8988T (cell line): Measurements from ENCODE around the gene RAB10.
"Not testable (repeated sequence)": the region's sequence is repeated elsewhere in the genome, so short reads cannot be mapped to it uniquely, and the experiment has no call there.

Source experiments
- DNase-seq: peaks from one replicate; pipeline ENCODE4 v3.0.0; 2011

RAB10 gene

DNA sequence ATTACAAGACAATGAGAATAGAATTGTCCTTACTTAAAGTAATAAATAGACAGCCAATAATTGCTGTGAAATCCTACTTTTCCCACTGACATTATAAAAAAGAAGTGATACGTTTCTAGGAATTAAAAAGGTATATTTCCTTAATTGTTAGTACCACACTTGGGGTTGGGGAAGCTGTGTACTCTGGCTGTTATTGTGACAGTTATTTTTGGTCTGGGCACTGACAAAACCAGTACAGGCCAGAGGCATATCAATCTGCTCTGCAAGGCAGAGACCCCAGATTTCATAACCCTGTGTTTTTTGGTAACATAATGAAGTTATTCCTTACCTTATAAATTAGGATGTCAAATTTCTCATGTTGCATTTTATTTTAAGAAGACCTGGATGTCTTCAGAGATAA, 66.5 kb downstream of the RAB10 start:
- DNase-seq = no peak

- DNase-seq = no peak
These were observed 69.9 kb downstream of the RAB10 start for GRCh38 chr2:26103752-26104151.

- not testable (repeated sequence) for DNase-seq
These were observed 74.8 kb downstream of the RAB10 start for GRCh38 chr2:26108701-26109100.

DNA sequence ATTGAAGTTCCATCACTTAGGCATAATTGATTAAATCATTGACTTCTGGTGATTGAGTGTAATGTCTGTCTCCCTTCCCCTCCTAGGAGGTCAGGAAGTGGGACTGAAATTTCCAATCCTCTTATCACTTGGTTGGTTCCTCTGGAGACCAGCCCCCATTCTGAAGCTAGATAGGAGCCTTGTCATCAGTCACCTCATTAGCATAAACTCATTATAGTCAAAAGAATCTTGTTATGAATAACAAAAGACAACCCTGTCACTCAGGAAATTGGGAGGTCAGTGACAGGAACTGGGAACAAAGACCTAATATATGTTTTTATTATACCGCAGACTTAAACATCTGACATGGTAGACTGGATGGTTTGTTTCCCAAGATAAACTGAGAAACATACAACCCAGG, 78.3 kb downstream of the RAB10 start:
- no peak for DNase-seq

DNA sequence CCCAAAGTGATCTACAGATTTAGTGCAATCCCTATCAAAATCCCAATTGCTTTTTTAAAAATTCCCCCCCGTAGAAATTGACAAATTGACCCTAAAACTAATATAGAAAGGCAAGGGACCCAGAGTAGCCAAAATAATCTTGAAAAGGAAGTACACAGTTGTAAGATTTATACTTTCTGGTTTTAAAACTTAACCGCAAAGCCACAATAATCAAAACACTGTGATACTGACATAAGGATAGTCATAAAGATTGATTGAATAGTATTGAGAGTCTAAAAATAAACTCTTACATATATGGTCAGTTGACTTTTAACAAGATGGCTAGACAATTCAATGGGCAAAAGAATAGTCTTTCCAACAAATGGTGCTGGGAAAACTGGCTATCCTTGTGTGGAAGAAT, 80.3 kb downstream of the RAB10 start:
- DNase-seq = no peak

GRCh38 chr2:26118682-26119081, 84.8 kb downstream of the RAB10 start:
- no peak for DNase-seq

DNA sequence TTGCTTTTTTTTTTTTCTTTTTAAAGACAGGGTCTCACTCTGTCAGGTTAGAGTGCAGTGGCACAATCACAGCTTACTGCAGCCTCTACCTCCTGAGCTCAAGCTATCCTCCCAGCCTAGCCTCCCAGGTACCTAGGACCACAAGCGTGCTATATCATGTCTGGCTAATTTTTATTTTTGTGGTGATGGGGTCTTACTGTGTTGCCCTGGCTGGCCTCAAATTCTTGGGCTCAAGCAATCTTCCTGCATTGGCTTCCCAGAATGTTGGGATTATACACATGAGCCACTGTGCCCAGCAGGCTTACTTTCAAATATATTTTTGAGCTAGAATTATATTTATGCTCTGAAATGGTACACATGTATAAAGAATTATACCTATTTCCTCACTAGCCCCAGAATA, 85.6 kb downstream of the RAB10 start:
- no peak for DNase-seq

DNA sequence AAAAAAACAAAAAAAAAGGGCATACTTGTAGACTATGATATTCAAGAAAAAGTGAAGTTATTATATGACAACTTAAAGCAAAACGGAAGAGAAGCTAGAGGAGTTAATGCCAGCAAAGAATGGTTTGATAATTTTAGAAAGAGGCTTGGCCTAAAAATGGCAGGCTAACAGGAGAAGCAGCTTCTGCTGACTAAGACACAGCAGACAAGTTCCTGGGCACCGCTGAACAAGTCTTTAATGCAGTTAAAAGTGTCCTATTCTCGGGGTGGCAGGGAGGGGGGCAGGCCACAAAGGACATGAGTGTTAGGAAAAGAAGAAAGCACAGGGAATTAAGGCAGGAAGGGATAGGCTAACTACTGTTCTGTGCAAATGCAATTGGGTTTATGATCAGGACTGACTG, 88.7 kb downstream of the RAB10 start:
- no peak for DNase-seq

DNA sequence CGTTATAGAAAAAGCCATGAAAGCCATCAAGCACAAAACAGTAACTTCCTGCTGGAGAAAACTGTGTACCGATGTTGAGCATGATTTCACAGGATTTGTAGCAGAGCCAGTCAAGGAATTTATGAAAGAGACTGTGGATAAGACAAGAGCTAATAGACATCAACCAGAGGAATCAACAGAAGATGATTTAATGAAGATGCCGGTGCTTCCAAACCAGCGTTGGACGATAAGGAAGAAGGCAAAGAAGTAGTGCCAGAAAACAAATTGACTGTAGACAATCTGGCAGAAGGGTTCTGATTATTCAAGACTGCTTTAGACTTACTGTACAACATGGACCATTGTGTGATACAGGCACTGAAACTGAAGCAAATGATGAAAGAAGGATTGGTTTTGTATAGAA, 89.5 kb downstream of the RAB10 start:
- DNase-seq = no peak

DNA sequence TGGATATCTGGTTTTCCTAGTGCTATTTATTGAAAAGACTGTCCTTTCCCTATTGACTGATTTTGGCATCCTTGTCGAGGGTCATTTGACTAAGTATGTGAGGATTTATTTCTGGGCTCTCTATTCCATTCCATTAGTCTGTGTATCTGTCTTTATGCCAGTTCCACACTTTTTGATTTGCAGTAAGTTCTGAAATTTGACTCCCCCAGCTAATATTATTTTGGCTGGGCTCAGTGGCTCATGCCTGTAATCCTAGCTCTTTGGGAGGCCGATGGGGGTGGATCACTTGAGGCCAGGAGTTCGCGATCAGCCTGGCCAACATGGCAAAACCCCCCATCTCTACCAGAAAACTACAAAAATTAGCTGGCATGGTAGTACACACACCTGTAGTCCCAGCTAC, 92.2 kb downstream of the RAB10 start:
- no peak for DNase-seq

DNA sequence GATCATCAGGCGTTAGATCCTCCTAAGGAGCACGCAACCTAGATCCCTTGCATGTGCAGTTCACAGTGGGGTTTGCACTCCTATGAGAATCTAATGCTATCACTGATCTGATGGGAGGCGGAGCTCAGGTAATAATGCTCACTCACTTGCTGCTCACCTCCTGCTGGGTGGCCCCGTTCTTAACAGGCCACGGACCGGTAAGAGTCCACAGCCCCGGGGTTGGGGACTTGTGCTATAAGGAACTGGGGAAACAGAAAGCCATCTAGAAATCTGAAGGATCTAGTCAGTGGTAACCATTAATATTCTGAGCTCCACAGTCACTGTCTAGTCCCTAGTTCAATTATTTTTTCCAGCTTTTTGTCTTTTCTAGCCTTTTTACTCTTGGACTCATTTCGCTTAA, 94.3 kb downstream of the RAB10 start:
- DNase-seq = no peak

DNA sequence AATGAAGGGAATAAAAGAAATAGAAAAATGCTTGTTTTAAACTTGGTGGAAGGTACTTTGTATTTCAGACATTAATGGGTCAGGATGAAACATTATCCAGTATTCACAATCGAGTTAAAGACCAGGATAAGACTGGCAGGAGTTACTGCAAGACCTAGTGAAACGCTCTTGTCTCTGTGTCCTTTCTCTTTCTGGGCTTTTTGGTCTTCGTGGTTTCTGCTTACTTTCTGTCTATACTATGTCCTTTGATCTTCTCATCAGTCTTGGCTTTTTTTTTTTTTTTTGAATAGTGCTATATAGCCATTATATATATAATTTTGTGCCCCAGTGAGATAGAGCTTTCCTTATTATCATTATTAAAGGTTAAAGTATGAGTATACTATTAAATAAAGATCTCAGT, 96.9 kb downstream of the RAB10 start:
- DNase-seq = no peak

- no peak for DNase-seq
These were observed 102.6 kb downstream of the RAB10 start for GRCh38 chr2:26136451-26136850.

GRCh38 chr2:26139269-26140183, 105.6 kb downstream of the RAB10 start:
- no peak for DNase-seq

DNA sequence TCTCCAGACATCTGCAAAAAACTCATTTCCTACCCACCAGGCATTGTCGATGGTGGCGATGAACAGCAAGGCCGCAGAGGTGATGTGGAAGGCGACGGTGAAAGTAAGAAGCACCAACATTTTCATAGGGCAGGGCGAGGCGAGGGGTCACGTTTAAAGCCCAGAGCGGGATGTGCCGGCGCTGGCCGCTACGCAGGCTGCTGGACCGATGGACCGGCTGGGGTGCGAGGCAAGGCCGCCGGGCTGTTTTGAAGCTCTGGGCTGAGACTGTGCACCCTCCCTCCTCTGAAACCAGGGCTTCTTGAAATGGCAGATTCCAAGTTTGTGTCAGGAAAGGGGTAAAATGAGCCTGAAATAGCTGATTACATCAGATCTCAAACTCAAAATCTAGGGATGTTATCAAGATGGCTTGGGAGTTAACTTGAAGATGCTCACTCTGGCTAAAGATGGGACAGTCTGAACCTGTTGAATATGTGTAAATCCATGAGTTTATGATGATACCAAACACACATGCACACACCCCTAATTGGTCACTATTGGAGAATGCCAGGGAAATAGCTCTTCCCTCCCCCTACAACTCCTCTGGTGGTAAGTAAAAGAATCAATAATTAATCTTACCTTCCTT, 107.4 kb downstream of the RAB10 start:
- no peak for DNase-seq

DNA sequence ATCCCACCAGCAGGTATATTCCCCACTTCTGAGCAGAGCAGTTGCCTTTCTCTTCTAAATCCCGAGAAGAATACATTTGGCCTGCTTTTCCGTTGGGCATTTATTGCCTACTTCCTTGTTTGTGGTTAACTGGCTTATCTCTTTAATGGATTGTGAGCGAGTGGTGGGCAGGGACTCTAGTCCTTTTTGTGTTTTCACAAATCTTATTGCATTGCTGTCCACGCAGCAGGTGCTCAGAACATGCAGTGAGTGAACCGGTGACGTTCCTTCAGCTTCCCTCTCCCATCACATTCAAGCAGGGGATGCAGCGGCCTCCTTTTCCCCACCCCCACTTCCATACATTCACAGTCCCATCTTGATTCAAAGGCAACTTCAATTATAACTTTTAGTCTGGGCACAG, 110.1 kb downstream of the RAB10 start:
- DNase-seq = no peak

DNA sequence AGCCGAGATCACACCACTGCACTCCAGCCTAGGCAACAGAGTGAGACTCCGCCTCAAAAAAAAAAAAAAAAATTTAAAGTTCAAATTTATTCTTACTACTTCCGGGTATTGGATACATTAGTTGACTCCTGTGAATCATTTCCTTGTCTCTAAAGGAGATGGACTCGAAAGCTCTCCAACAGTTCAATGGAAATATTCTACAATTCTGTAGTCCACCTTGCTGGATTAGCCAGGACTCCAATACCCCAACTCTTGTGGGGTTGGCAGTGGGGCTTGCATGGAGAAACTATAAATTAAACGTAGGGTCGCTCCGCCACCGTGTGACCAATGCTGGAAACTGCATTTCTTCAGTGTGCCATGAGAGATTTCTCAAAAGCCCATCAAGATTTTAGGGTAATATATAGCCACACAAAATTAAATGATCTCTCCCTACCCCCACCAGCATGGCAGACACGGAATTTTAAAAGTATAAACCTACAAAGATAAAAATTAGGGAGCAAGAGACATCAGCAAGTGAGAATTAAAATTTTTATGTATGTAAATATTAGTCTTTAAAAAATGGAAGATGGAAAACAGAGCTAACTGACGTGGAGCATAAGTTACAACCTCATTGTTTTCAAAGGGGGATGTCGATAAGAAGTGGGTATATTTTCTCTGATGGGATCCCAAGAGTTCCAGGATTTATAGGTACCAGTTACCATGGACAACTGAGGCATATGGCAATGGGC, 111.2 kb downstream of the RAB10 start:
- DNase-seq = no peak

DNA sequence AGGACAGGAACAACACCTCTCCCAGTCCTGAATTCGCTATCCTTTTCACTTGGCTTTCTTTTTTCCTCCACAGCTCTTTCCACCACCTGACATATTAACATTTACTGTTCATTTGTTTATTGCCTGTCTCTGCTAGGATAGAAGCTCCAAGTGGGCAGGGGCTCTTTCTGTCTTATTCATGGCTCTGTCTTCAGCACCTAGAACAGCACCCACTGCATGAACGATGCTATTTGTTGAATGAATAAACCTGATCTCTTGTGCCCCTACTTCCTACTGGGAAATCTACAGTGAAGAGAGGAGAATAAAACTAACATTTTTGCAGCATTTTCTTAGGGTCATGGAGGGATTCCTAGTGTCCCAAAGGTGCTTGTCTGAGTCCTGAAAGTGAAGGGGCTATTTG, 114.6 kb downstream of the RAB10 start:
- no peak for DNase-seq

DNA sequence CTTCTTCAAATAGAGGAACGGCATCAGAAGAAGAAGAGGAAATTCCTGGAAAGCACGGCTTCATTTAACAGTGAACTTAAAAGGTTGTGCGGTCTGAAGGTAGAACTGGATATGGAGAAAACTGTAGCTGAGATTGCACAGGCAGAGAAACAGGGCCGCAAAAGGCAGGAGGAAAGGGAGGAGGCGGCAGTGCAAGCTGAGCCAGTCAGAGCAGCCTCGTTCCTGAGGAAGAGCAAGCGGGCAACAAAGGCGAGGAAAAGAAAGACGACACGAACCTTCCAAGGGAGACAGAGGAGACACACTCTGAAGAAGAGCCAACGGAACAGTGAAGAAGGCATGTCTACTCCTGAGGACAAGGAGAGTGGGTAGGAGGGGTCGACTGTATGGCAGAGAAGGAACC, 116.4 kb downstream of the RAB10 start:
- no peak for DNase-seq

- DNase-seq = no peak
These were observed 123.7 kb downstream of the RAB10 start for GRCh38 chr2:26157580-26157979.

- no peak for DNase-seq
These were observed 128.0 kb downstream of the RAB10 start for GRCh38 chr2:26161926-26162325.

GRCh38 chr2:26162963-26163362, 129.1 kb downstream of the RAB10 start:
- no peak for DNase-seq

DNA sequence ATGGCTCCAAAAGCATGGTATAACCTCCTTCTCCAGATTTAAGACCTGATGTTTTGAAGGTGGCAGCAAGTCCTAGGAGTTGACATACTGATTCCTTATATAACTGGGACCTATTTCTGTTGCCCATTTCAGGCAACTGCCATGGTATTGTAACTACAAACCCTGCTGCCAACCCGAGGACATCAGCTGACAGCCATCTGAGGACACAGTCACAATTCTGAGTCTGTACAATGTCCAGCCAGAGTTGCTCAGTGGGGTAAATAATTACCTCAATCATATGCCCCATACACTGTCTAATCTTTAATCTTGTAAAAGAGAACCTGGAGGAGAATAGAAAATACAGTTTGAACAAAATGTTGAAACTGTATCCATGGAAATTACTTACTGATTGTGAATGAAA, 130.3 kb downstream of the RAB10 start:
- no peak for DNase-seq

DNA sequence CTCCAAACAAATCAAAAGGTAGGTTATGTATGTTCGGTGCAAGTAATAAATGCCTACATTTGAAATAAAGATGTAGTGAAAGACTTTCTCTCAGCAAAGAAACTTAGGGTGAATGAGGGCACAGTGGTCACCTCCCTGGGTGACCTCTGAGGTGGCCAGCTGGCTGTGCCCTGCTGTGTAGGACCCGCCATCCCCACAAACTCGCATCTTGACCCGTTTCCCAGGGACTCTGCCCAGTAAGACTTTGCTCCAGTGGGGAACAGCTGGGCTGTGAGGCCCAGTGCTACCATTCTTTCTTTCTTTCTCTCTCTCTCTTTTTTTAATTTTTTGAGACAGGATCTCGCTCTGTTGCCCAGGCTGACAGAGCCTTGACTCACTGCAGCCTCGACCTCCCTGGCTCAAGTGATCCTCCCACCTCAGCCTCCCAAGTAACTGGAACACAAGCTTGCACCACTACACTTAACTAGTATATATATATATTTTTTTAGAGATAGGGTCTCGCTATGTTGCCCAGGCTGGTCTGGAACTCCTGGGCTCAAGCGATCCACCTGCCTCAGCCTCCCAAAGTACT, 130.8 kb downstream of the RAB10 start:
- DNase-seq = no peak
